DOHH2 (cell line): Measurements from ENCODE around the gene PDK4.

ENCODE experiments used
- CTCF ChIP-seq: fragments of 200-600 bp; sonication (generic); IDR thresholded peaks from one replicate; pipeline ENCODE4 v1.5.1; 2014; ENCODE audit warnings: antibody characterized with exemption, mild to moderate bottlenecking, low read depth, low read length; ENCODE audit not compliant: poor library complexity, severe bottlenecking
- EZH2phosphoT487 ChIP-seq: fragments of 200-600 bp; sonication (generic); IDR thresholded peaks from 2 replicates; pipeline ENCODE4 v1.6.1; 2017; ENCODE audit warnings: borderline replicate concordance, mild to moderate bottlenecking, antibody characterized with exemption, low read length, moderate library complexity, mixed read lengths

- no peak for TF ChIP-seq CTCF
- no peak for TF ChIP-seq EZH2phosphoT487
Measured at GRCh38 chr7:95599069-95599468, 2.8 kb upstream of the PDK4 start.
